Activated CD8-positive, alpha-beta memory T cell treated with anti-CD3 and anti-CD28 coated beads, Interleukin-2, amount 50 U/mL, for 1 hour (primary cell): ENCODE data around the gene UQCR11.
A peak's percentile ranks its signal among the peaks of the same experiment; 100 is the strongest.

ENCODE experiments used
- DNase-seq: peaks from one replicate; pipeline ENCODE4 v3.0.0-alpha.2; 2020; ENCODE audit errors: extremely low read depth

The UQCR11 gene

DNA sequence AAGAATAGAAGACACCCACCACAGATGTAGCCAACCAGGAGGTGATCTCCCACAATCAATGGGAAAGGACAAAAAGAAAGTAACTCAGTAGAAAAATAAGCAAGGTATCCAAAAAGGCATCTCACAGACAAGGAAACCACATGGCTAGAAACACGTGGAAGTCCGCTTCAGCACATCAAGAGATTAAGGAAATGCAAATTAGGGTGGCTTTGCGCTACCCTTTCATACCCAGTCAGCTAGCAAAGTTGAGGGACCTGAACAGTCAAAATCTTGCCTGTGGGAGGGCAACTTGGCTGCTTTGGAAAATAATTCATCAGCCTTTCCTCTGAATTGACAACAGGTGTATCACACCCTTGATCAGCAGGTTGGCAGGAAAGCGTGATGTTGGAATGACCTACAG is 11.6 kb upstream of the UQCR11 start:
- DNase-seq: no peak

DNA sequence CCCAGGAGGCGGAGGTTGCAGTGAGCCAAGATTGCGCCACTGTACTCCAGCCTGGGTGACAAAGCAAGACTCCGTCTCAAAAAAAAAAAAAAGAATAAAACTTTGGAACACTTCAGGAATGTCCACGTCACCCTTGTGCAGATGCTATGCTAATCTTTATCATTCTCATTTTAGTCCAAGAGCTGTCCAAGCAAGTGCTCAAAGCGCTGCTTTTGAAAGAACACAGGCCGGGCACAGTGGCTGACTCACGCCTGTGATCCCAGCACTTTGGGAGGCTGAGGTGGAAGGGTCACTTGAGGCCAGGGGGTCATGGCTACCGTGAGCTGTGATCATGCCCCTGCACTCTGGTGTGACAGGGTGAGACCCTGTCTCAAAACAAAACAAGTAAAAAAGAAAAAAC is 11.1 kb upstream of the UQCR11 start:
- no peak for DNase-seq

DNA sequence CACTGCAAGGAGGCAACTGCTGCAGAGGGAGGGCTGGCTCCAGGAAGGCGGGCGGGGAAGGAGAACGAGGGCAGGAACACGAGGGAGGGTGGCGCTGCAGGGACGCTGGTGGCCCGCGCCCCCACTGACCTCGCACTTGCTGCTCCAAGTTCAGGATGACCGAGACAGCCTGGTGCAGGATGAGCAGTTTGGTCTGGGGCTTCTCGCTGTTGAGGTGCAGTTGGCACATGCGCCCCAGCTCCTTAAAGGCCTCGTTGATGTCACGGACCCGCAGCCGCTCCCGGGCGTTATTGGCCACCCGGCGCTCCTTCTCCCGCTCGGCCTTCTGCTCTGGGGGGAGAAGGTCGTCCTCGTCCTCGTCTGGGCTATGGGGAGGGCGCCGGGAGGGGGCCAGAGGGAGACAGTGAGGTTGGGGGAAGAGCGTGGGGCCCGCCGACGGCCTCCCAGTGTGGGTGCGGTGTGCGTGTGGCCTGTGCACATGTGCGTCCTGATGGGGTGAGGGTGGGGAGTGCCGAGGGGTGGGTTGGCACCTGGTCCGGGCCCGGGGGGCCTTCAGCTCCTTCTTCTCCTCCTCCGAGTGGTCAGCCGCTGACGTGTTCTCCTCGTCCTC is 10.0 kb upstream of the UQCR11 start:
- DNase-seq: no peak

DNA sequence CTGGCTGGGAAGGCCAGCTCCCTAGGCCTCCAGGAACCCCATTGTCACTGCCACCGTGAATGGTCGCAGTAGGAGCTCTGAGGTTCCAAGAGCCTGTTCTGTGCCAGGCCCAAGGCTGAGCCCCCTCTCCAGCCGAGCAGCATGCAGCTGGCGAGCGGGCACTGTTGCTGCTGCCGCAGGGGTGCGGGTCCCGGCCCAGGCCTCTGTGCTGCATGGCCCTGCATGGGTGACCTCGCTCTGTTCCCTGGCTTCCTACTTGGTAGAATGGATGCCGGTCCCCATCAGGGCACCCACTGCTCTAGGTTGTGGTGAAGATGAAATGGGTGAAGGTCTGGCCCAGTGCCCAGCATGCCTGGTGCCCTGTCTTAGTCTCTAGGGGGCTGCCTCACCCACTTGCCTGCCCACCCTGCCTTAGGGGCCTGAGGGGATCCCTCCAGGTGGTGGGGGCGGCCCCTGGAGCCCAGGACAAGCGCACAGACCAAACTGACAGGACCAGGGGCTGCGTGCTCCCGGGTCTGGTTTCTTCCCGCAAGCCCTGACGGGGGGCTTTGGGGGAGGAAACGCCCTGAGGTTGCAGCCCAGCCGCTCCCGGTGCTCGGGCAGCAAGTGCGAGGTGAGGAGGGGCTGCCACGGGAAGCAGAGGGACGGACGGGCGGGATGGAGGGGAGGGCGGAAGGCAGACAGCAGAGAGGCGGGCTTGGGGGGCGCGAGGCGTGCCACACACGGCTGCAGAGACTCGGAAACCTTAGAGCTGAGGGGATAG is 8.7 kb upstream of the UQCR11 start:
- no peak for DNase-seq

- no peak for DNase-seq
Measured at GRCh38 chr19:1613146-1613545, 7.9 kb upstream of the UQCR11 start.

- DNase-seq: no peak
Measured at GRCh38 chr19:1612114-1613086, 7.1 kb upstream of the UQCR11 start.

- no peak for DNase-seq
Measured at GRCh38 chr19:1611353-1611752, 6.1 kb upstream of the UQCR11 start.

DNA sequence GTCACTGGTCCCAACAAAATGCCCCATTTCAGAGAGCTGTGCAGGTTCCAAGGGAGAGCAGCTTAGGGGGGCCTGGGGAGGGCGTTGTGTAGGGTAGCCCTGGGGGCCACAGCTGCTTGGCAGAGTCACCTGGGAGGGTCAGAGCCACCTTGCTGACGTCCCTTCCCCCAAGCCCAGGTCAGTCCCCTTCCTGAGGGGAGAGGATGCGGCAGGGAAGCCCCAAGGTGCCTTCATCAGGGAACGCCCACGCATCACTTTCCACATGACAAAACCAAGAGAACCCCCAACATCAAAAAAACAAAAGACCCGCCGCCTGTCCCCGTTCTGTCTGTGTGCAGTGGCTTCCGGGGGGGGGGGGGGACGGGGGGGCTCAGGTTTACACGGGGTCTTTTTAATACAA is 5.3 kb upstream of the UQCR11 start:
- peak; percentile 44 for DNase-seq

DNA sequence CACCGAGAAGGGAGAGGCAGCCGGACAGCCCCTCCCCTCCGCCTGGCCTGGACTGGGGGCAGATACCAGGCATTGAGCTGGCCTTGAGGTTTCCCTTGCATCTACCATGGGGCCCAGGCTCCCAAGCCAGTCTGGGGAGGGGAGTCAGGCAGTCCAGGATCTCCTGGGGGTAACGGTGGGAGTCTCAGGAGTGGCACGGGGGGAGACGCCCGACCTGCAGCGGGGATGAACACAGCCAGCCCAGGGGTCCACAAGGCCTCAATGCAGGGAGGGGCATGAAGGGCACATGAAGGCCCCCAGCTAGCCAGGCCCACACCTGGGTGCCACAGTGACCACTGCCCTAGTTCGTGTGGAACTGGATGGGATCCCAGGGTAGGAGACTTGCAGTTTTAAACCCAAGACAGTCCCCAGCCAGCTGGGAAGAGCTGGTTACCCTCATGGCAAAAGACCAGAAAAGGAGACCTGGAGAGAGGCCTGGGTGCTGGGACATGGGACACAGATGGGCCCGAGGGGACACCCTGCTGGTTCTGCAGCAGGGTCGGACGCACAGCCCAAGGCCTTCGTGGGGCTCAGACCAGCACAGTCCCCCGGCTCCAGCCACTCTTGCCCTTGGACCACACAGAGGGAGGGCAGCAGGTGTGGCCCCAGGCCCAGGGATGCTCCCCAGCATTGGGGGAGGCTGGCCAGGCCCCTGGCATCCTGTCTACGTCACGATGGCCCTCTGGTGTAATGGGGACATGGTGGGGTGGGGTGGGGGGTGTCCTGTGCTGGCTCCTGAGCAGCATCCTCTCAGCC is 4.6 kb upstream of the UQCR11 start:
- DNase-seq: no peak

GRCh38 chr19:1609103-1609396 is 3.8 kb upstream of the UQCR11 start:
- no peak for DNase-seq

- no peak for DNase-seq
Measured at GRCh38 chr19:1608359-1609102, 3.3 kb upstream of the UQCR11 start.

- DNase-seq: no peak
Measured at GRCh38 chr19:1606138-1606651, 933 bp upstream of the UQCR11 start.

DNA sequence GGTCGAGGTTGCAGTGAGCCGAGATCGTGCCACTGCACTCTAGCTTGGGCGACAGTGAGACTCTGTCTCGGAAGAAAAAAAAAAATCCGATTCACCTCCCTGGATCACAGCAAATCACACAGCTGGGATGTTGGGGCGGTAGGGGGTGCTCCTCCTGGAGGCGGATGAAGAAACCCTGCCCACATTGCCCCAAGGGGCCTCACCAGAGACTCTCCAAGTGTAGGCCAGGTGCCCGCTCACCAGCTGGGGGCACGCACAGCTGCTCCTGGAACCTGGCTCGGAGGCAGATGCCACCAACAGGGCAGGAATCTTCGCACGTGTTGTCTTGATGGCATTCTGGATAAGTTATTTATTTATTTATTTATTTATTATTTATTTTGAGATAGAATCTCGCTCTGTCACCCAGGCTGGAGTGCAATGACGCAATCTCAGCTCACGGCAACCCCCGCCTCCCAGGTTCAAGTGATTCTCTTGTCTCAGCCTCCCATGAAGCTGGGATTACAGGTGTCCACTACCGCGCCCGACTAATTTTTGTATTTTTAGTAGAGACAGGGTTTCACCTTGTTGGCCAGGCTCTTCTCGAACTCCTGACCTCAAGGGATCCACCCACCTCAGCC is 3.1 kb downstream of the UQCR11 start:
- DNase-seq: no peak

DNA sequence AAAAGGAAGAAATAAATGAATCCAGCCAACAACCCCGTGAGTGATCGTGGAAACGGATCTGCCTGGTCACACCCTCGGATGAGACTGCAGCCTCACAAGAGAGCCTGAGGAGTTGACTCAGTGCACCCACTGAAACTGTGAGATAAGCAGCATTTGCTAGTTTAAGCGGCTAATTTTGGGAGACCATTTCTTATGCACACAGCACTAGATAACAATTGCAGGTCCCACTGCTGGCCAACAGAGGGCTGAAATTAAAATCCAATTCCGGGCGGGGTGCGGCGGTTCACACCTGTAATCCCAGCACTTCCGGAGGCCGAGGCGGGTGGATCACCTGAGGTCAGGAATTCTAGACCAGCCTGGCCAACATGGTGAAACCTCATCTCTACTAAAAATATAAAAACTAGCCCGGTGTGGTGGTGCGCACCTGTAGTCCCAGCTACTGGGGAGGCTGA is 3.6 kb downstream of the UQCR11 start:
- DNase-seq: no peak

DNA sequence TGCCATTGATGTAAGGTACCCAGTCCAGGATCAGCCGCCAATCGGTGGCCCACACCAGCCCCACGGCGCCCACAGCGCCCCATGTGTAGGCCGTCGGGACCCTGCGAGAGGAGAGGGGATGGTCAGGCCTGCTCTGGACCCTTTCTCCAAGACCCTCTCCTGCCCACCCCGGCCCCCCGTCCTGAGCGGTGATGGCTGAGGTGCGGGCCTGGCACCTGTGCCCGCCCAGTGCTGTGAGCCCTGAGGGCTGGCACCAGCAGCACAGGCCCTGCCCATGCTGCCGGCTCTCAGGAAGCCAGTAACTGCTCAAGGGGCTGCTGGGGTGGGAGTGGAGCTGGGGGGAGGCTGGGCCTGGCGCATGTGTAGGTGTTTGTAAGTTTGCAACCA is 5.8 kb downstream of the UQCR11 start:
- DNase-seq: no peak

DNA sequence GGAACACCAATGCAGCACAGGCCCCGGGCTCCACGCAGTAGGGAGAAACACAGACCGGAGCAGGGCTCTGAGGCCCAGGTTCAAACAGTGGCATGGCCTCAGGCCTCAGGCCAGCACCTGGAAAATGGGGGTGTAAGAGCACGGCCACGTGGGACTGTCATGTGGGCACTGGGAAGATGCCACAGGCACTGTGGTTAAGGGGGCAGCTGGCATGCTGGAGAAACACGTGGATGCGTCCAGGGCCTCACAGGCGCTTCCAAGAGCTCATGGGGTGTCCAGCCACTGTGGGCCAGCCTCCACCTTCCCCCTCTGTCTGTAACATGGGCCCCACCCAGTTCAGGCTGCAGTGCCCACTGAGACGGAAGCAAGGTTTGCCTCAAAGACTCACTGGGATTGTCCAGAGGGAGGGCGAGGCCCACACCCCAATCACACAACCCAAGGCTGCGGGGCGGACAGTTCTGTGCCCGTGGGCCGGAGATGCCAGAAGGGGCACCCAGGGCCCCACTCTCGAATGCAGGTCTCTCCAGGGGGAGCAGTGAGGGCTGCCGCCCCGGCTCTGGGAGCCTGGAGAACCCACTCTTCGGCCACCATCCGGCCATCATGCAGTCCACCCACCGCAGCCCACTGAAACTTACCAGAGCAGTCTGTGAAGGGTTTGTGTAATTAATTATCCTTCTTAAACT is 6.3 kb downstream of the UQCR11 start:
- DNase-seq: no peak

DNA sequence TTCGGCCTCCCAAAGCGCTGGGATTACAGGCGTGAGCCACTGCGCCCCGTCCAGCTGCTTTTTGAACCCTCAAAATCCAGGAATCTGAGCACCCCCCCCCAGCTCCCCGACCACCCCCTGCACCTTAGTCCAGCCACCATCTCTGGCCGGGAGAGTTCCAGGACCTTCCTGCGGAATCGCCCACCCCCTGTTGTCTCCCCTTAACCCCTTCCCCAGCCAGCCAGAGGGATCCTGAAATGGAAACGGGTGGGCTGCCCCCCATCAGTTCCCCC is 11.8 kb downstream of the UQCR11 start:
- DNase-seq: no peak

DNA sequence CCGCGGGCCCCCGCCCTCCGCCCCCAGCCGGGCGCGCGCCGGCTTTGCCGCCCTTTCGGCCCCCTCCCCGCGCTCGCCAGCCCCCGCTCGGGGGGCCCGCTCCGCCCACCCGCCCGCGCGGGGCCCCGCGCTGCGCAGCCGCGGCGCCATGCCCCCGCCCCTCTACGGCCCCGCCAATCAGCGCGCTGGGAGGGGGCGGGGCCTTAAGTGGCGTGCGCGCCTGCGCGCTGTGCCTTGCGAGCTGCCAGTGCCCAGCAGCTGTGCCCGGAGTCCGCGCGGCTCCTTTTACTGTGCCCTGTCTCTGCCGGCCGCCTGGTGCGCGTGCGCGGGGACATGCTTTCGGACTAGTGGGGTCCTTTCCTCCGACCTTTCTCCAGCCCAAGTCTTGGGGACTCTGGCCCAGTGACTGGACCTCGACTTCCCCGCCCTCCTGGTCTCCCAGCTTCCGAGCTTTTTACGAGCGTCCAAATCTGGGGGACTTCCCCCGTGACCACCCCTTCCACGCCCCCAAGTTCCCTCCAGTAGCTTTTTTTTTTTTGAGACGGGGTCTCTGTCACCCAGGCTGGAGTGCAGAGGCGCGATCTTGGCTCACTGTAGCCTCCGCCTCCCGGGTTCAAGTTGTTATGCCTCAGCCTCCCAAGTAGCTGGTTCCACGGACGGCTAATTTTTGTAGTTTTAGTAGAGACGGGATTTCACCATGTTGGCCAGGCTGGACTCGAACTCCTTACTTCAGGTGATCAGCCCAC is 12.3 kb downstream of the UQCR11 start, which contains the start of gene MBD3:
MBD3 (minus strand) TSS at position 111 of the 746 bp plus-strand sequence. CDS start 234 bp downstream, outside the sequence.
- DNase-seq: no peak

GRCh38 chr19:1592024-1592754 is 13.1 kb downstream of the UQCR11 start:
- no peak for DNase-seq
